Keratinocyte (primary cell): ENCODE measurements around the gene MAP4K3. TPM values are rescaled to one million over a fixed set of nuclear protein-coding genes. Genes with fewer than 3 reads are reported as not detected.

Experiments
- DNase-seq: peaks from one replicate; pipeline ENCODE4 v3.0.0-alpha.2; 2011; ENCODE audit warnings: low read depth, missing footprints, low spot score
- FAIRE-seq: peaks from 2 replicates; lab custom pipeline; 2011; peaks lifted over from hg19 to GRCh38; lab: Jason Lieb, UNC
- H2AFZ ChIP-seq: 2 replicates; pipeline ENCODE4 v1.6.0; 2012; ENCODE audit warnings: low read length, control low read depth, inconsistent platforms; ENCODE audit not compliant: control insufficient read depth
- H3K27ac ChIP-seq: 2 replicates; pipeline ENCODE4 v1.5.1; 2011; ENCODE audit warnings: low read length; ENCODE audit not compliant: control insufficient read depth, insufficient read depth
- H3K27me3 ChIP-seq: 3 replicates; pipeline ENCODE4 v1.6.0; 2011; ENCODE audit warnings: low read length; ENCODE audit not compliant: control insufficient read depth, insufficient read depth; ENCODE audit errors: extremely low read depth
- H3K36me3 ChIP-seq, 2 experiments: 2 replicates in 1 of 2; 3 replicates in 1 of 2; pipeline ENCODE4 v1.5.1; 2011; ENCODE audit warnings: low read length in 2 of 2, mild to moderate bottlenecking in 1 of 2; ENCODE audit not compliant: control insufficient read depth in 2 of 2, insufficient read depth in 2 of 2; ENCODE audit errors: extremely low read depth in 1 of 2
- H3K4me1 ChIP-seq: 3 replicates; pipeline ENCODE4 v1.5.1; 2011; ENCODE audit warnings: low read length; ENCODE audit not compliant: control insufficient read depth, insufficient read depth; ENCODE audit errors: extremely low read depth
- H3K4me2 ChIP-seq: 3 replicates; pipeline ENCODE4 v1.6.0; 2011; ENCODE audit warnings: low read depth, low read length; ENCODE audit not compliant: control insufficient read depth, insufficient read depth; ENCODE audit errors: extremely low read depth
- H3K4me3 ChIP-seq, 3 experiments: fragments of 200-600 bp in 1 of 3; sonication (generic) in 1 of 3; 2 replicates in 2 of 3; 3 replicates in 1 of 3; pipeline ENCODE4 v1.5.1; 2011 to 2016; ENCODE audit warnings: low read length in 3 of 3, mild to moderate bottlenecking in 3 of 3, control low read depth in 2 of 3, inconsistent platforms in 1 of 3, low read depth in 1 of 3, mixed read lengths in 1 of 3, mixed run types in 1 of 3, moderate library complexity in 1 of 3; ENCODE audit not compliant: control insufficient read depth in 2 of 3, insufficient read depth in 2 of 3; ENCODE audit errors: extremely low read depth in 1 of 3
- H3K79me2 ChIP-seq: 2 replicates; pipeline ENCODE4 v1.6.0; 2012; ENCODE audit warnings: low read length; ENCODE audit not compliant: control insufficient read depth, insufficient read depth
- H3K9ac ChIP-seq: 3 replicates; pipeline ENCODE4 v1.6.0; 2011; ENCODE audit warnings: low read length; ENCODE audit not compliant: control insufficient read depth, insufficient read depth; ENCODE audit errors: extremely low read depth
- H3K9me1 ChIP-seq: 3 replicates; pipeline ENCODE4 v1.6.0; 2011; ENCODE audit warnings: low read length; ENCODE audit not compliant: control insufficient read depth, insufficient read depth; ENCODE audit errors: extremely low read depth
- H3K9me3 ChIP-seq: 2 replicates; pipeline ENCODE4 v1.5.1; 2012; ENCODE audit warnings: low read depth, low read length; ENCODE audit not compliant: control insufficient read depth
- H4K20me1 ChIP-seq: 3 replicates; pipeline ENCODE4 v1.6.0; 2011; ENCODE audit warnings: low read length; ENCODE audit not compliant: control insufficient read depth, insufficient read depth; ENCODE audit errors: extremely low read depth
- CTCF ChIP-seq, 3 experiments: IDR thresholded peaks in 1 of 3; conservative IDR thresholded peaks in 1 of 3; optimal IDR thresholded peaks in 1 of 3; 2 replicates in 2 of 3; 3 replicates in 1 of 3; pipeline versions ENCODE3 to v1.5.1; 2011; ENCODE audit warnings: low read length in 3 of 3, mild to moderate bottlenecking in 3 of 3, moderate library complexity in 2 of 3, control low read depth in 1 of 3, inconsistent platforms in 1 of 3; ENCODE audit not compliant: insufficient read depth in 2 of 3; ENCODE audit errors: extremely low read depth in 1 of 3
- EZH2 ChIP-seq: IDR thresholded peaks from one replicate; pipeline ENCODE4 v1.6.1; 2012; ENCODE audit warnings: inconsistent platforms, mild to moderate bottlenecking, low read length, moderate library complexity
- dilution Hi-C: fragments of 300-500 bp; cut with MboI; formaldehyde crosslinking; loops from one replicate; pipeline ENCODE4 v1.7.0; 2020; ENCODE audit warnings: low sequenced_read_pairs; ENCODE audit not compliant: extremely low pct_ligation_motif_present
- polyA plus RNA-seq, 5 experiments: library from polyadenylated mRNA; depleted of rRNA in 3 of 5; stranded (reverse) in 3 of 5; stranded (forward) in 1 of 5; unstranded in 1 of 5; fragments of >200 nt; gene quantifications; 1 replicate in 1 of 5; 2 replicates in 3 of 5; 3 replicates in 1 of 5; pipeline versions ENCODE4 v1.2.1 to v1.2.3, GENCODE V29; 2011 to 2012; ENCODE audit warnings: missing spikeins in 2 of 5, low read depth in 1 of 5, low replicate concordance in 1 of 5

The MAP4K3 gene
- polyA plus RNA-seq, 1 donor (not counting 4 experiments of a cell fraction or from before 2014, with no cell fraction given) = 19.4 TPM

GRCh38 chr2:39392672-39393071, 44.4 kb downstream of the MAP4K3 start:
- DNase-seq = no peak
- no peaks in the 10 kb centered on the region for H3K4me1 ChIP-seq
- H2AFZ ChIP-seq = no peak overlapping the region
- no peak for FAIRE-seq
- H3K9ac ChIP-seq = no peak overlapping the region
- H3K27ac ChIP-seq = no peak overlapping the region
- no peak overlapping the region for H3K4me2 ChIP-seq
- H3K36me3 ChIP-seq = no peaks in the 10 kb centered on the region
- no peaks in the 10 kb centered on the region for H3K9me1 ChIP-seq
- dilution Hi-C loops = no loop called here
- H3K27me3 ChIP-seq = no peaks in the 10 kb centered on the region
- no peak overlapping the region for H3K4me3 ChIP-seq
- H4K20me1 ChIP-seq = no peaks in the 10 kb centered on the region
- H3K79me2 ChIP-seq = peaks cover 56% of the 10 kb centered on the region
- TF ChIP-seq CTCF (optimal IDR thresholded peaks at IDR 0.05 in 1 of 3, IDR thresholded peaks at IDR 0.05 in 1 of 3, conservative IDR thresholded peaks at IDR 0.05 in 1 of 3; ENCODE audit: extremely low read depth in 1 of 3, insufficient read depth in 2 of 3, low read length in 3 of 3) (no peak), EZH2 (no peak)
- H3K9me3 ChIP-seq = no peaks in the 10 kb centered on the region

GRCh38 chr2:39390216-39390615, 46.9 kb downstream of the MAP4K3 start:
- H3K9me1 ChIP-seq = no peaks in the 10 kb centered on the region
- H3K27me3 ChIP-seq = no peaks in the 10 kb centered on the region
- peaks cover under 1% of the 10 kb centered on the region for H3K4me1 ChIP-seq
- no peaks in the 10 kb centered on the region for H3K9me3 ChIP-seq
- DNase-seq (no peak), FAIRE-seq (no peak)
- no peak overlapping the region for H3K27ac ChIP-seq
- TF ChIP-seq EZH2 (no peak), CTCF (optimal IDR thresholded peaks at IDR 0.05 in 1 of 3, IDR thresholded peaks at IDR 0.05 in 1 of 3, conservative IDR thresholded peaks at IDR 0.05 in 1 of 3; ENCODE audit: extremely low read depth in 1 of 3, insufficient read depth in 2 of 3, low read length in 3 of 3) (no peak)
- no peak overlapping the region for H3K4me3 ChIP-seq
- H4K20me1 ChIP-seq = no peaks in the 10 kb centered on the region
- peaks cover 59% of the 10 kb centered on the region for H3K79me2 ChIP-seq
- H3K36me3 ChIP-seq = no peaks in the 10 kb centered on the region
- no peak overlapping the region for H3K4me2 ChIP-seq
- H2AFZ ChIP-seq = no peak overlapping the region
- no peak overlapping the region for H3K9ac ChIP-seq
- dilution Hi-C loops = no loop called here
